Left ventricle myocardium inferior (tissue), 1 donor: Measurements from ENCODE around the gene C11orf68. TPM values are rescaled to one million over a fixed set of nuclear protein-coding genes. Genes with fewer than 3 reads are reported as not detected.

Source experiments
- DNase-seq: peaks from one replicate; pipeline ENCODE4 v3.0.0-alpha.2; 2020
- H3K27ac ChIP-seq: fragments of 200-600 bp; replicated peaks from 2 replicates; pipeline ENCODE4 v1.8.0; 2021
- H3K27me3 ChIP-seq: fragments of 200-600 bp; 2 replicates; pipeline ENCODE4 v1.8.0; 2021; ENCODE audit warnings: low read depth
- H3K36me3 ChIP-seq: fragments of 200-600 bp; 2 replicates; pipeline ENCODE4 v1.8.0; 2021
- H3K4me1 ChIP-seq: fragments of 200-600 bp; 2 replicates; pipeline ENCODE4 v1.8.0; 2021
- H3K4me3 ChIP-seq: fragments of 200-600 bp; 2 replicates; pipeline ENCODE4 v1.8.0; 2021; ENCODE audit warnings: mild to moderate bottlenecking, moderate library complexity
- H3K9me3 ChIP-seq: fragments of 200-600 bp; replicated peaks from 2 replicates; pipeline ENCODE4 v1.8.0; 2021
- intact Hi-C: fragments of 100-400 bp; cut with micrococcal nuclease; formaldehyde crosslinking; loops from one replicate; pipeline ENCODE4 v1.11.0; 2022
- total RNA-seq: library from RNA; stranded (reverse); fragmentation: NEBNext Ultra II Directional; extraction: Animal tissue kit (Norgen Biotek cat#: 25700); gene quantifications from one replicate; pipeline ENCODE4 v1.2.1, GENCODE V29; 2021
- TF ChIP-seq, protein P1 (sequence below): fragments of 200-600 bp; IDR thresholded peaks from 2 replicates; pipeline ENCODE4 v1.8.0; 2021; ENCODE audit warnings: antibody characterized with exemption, mild to moderate bottlenecking, borderline replicate concordance
- donor health status: DM: no; HTN: yes; CAD: no; lungs with severe emphysema.

C11orf68 gene
- total RNA-seq, 1 donor from 2014 or later, result 37.3 TPM

- Histone ChIP-seq H3K36me3 (no peaks in the 10 kb centered on the region), H3K9me3 (no peaks in the 10 kb centered on the region), H3K27ac (no peak overlapping the region), H3K27me3 (peaks cover 22% of the 10 kb centered on the region), H3K4me1 (no peaks in the 10 kb centered on the region), H3K4me3 (no peak overlapping the region)
- TF ChIP-seq, protein P1, sequence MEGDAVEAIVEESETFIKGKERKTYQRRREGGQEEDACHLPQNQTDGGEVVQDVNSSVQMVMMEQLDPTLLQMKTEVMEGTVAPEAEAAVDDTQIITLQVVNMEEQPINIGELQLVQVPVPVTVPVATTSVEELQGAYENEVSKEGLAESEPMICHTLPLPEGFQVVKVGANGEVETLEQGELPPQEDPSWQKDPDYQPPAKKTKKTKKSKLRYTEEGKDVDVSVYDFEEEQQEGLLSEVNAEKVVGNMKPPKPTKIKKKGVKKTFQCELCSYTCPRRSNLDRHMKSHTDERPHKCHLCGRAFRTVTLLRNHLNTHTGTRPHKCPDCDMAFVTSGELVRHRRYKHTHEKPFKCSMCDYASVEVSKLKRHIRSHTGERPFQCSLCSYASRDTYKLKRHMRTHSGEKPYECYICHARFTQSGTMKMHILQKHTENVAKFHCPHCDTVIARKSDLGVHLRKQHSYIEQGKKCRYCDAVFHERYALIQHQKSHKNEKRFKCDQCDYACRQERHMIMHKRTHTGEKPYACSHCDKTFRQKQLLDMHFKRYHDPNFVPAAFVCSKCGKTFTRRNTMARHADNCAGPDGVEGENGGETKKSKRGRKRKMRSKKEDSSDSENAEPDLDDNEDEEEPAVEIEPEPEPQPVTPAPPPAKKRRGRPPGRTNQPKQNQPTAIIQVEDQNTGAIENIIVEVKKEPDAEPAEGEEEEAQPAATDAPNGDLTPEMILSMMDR, result no peak
- DNase-seq, result no peak
- intact Hi-C loops, result no loop called here
Observed at GRCh38 chr11:65931773-65932557, 13.1 kb upstream of the C11orf68 start.

GRCh38 chr11:65928667-65929066 lies 9.8 kb upstream of the C11orf68 start:
- Histone ChIP-seq H3K36me3 (no peaks in the 10 kb centered on the region), H3K4me1 (no peaks in the 10 kb centered on the region), H3K9me3 (no peaks in the 10 kb centered on the region), H3K4me3 (no peak overlapping the region), H3K27me3 (peaks cover 5% of the 10 kb centered on the region), H3K27ac (no peak overlapping the region)
- intact Hi-C loops, result no loop called here
- DNase-seq, result no peak
- TF ChIP-seq, protein P1, result no peak

DNA sequence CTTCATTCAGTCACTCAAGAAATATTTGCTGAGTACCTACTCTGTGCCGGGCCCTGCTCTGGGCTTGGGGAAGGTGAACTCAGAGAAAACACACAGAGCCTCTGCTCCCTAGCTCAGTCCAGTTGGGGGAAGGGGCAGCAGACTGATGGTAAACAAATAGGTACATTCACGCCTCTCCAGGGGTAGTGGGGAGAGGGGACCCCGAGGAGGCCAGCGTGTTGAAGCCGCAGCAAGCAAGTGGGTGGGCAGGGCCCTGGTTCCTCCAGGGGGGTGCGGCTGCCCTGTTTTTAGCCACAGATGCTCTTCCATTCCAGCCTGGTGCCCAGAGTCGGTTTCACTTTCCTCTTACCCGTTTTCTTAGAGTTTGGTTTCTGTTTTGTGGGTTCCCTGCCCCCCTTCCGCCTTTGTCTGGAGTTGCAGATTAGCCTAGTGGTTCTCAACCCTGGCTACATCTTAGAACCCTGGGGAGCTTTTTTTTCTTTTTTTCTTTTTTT lies 9.1 kb upstream of the C11orf68 start:
- Histone ChIP-seq H3K4me1 (no peaks in the 10 kb centered on the region), H3K27me3 (no peaks in the 10 kb centered on the region), H3K9me3 (no peaks in the 10 kb centered on the region), H3K27ac (no peak overlapping the region), H3K36me3 (peaks cover 5% of the 10 kb centered on the region), H3K4me3 (no peak overlapping the region)
- intact Hi-C loops, result no loop called here
- DNase-seq, result no peak
- TF ChIP-seq, protein P1, result no peak

DNA sequence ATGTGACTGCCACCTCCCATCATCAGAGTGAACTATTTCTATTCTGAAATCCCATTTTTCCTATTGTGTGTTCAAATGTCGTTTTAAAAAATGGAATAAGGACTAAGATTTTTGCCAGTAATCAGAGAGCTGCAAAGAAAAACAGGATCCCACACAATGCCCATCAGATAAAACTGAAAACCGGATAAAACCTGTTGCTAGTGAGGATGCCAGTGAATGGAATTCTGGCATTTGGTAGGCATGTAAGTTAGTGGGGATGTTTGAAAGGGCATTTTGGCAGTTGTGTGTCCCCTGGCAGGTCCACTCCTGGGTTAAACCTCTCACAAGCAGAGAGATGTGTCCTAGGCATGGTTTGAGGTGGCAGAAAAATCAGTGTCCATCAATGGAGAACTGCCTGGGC lies 6.5 kb upstream of the C11orf68 start:
- DNase-seq, result no peak
- TF ChIP-seq, protein P1, result no peak
- Histone ChIP-seq H3K27me3 (no peaks in the 10 kb centered on the region), H3K4me1 (peaks cover 9% of the 10 kb centered on the region), H3K36me3 (peaks cover 23% of the 10 kb centered on the region), H3K9me3 (no peaks in the 10 kb centered on the region), H3K27ac (no peak overlapping the region), H3K4me3 (no peak overlapping the region)
- intact Hi-C loops, result no loop called here

DNA sequence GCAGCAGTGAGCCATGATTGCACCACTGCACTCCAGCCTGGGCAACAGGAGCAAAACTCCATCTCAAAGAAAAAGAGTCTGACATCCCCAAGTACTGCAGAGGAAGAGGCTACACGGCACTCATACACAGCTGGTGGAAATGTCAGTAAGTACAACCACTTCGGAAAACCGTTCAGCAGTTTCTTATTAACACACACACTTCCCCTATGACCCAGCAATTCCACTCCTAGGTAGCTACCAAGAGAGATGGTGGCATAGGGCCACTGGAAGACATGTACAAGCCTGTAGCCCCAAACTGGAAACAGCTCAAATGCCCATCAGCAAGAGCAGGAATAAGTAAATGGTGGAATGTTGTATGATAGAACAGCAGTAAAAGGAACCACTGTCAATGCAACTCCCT lies 3.7 kb upstream of the C11orf68 start:
- Histone ChIP-seq H3K4me1 (peaks cover 32% of the 10 kb centered on the region), H3K4me3 (no peak overlapping the region), H3K27ac (no peak overlapping the region), H3K36me3 (peaks cover 27% of the 10 kb centered on the region), H3K27me3 (no peaks in the 10 kb centered on the region), H3K9me3 (no peaks in the 10 kb centered on the region)
- intact Hi-C loops, result no loop called here
- TF ChIP-seq, protein P1, result no peak
- DNase-seq, result no peak
